GM21723 (cell line): Measurements from ENCODE around the gene SLC6A18.

ENCODE experiments used
- ATAC-seq: cut with Tn5 transposase; IDR thresholded peaks from one replicate; pipeline ENCODE4 v1.9.1; 2021; ENCODE audit warnings: mild to moderate bottlenecking, moderate library complexity; ENCODE audit not compliant: unreplicated experiment

SLC6A18 gene

DNA sequence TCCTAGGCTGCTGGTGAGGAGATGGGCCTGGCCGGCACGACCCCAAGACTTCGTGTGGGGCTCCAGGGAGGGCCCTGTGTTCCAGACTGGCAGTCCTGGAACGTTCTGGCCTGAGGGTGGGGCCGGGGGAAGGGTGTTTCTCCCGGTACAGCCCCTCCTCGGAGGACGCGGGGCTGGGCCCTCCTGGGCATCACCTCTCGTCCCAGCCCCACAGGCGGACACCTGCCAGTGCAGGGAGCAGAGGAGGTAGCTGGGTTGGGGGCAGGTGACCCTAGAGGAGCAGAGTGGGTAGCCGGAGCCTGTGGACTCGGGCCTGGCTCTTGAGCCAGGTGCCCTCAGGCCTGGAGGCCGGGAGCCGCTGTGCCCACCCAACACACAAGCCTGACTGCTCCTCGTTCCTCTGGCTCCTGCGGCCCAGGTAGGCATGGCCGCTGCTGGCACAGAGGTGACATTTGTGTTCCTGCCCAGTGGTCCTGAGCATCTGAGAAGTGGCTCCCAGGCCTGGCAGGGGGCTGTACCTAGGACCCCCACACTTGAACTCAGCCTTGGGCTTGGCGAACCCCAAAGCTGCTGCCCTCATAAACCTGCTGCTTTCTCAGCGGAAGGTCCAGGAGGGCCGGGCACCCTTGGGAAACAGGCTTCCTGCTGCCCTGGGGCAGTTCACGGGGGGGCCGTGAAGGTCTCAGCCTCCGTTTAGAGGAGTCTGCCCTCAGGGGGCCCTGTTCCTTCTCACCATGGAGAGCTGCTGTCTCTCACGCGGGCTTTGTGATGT lies 23.0 kb upstream of the SLC6A18 start:
- no peak for ATAC-seq

DNA sequence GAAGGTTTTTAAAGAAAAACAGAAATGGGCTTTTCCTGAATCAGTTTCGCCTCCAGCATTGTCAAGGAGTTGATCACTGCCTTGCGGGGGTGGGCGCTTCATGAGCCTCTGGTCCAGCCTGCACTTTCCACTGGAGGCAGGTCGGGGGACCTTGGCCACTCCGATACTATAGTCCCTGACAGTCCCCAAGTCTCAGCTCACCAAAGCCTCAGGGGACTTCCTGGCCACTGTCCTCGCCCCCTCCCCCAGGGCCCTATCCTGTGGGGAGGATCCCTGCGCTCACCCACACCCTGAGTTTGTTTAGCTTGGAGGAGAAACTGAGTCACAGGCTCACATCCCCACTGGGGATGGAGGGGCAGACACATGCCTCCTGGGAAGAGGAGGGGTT lies 22.4 kb upstream of the SLC6A18 start:
- ATAC-seq, result no peak

GRCh38 chr5:1203311-1203967 lies 21.7 kb upstream of the SLC6A18 start:
- no peak for ATAC-seq

- no peak for ATAC-seq
Observed at GRCh38 chr5:1203968-1204692, 21.1 kb upstream of the SLC6A18 start.

- no peak for ATAC-seq
Observed at GRCh38 chr5:1204693-1205242, 20.4 kb upstream of the SLC6A18 start.

DNA sequence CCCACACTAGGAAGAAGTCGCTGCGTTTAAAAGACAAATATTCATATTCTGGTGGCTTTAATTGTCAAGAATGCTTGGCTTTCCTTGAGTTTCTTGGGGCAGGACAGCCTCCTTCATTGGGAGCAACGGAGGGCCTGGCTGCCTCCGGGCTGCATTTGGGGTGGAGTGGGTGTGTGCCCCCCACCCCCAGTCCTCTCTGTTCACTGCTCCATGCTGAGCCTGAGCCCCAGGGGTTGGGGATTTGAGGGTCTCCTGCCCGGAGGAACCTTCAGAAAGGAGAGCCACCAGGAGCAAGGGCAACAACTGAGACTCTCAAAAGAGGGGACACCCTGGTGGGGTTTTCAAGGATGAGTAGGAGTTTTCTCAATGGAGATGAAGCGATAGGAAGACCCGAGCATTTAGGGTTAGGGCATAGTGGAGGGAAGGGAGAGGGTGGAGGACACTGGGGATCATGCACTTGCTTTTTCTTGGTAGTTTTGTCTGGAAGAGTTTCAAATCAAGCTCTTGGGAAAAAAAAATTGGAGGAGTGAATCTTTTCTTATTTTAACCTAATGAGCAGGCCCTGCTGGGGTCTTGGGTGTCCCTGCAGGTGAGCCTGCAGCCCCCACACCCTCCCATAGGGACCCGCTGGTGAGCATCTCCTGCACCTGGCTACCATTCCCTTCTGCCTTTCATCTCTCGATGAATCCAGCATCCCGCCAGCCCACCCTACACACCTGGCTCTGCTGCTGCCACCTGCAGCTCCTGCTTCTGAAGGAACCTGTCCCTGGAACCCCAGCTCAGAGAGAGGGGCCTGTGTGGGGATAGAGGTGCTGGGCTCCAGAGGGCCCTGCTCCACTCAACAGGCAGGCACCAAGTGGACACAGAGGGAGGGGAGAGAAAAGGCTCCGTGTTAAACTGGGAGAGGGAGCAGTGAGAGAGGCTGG lies 19.7 kb upstream of the SLC6A18 start:
- no peak for ATAC-seq

- no peak for ATAC-seq
Observed at GRCh38 chr5:1206521-1207412, 18.4 kb upstream of the SLC6A18 start.

DNA sequence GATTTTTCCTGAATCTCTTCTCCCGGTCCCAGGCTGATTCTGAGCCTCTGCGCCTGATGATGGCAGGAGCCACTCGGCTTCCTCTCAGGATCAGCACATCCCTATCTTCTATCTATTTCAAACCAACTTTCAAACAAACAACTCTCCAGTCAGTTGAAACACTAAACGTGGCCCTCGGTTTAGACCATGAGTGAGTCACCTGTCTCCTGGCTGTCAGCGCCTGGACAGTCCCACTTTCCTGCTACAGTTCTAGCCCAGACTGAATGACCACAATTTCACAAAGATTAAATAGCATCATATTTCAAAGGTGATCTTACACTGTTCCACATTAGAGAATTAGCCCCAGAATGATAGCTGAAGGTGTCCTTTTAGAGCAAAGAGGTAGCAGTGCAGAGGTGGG lies 17.6 kb upstream of the SLC6A18 start:
- no peak for ATAC-seq

GRCh38 chr5:1208221-1208742 lies 16.9 kb upstream of the SLC6A18 start:
- no peak for ATAC-seq

DNA sequence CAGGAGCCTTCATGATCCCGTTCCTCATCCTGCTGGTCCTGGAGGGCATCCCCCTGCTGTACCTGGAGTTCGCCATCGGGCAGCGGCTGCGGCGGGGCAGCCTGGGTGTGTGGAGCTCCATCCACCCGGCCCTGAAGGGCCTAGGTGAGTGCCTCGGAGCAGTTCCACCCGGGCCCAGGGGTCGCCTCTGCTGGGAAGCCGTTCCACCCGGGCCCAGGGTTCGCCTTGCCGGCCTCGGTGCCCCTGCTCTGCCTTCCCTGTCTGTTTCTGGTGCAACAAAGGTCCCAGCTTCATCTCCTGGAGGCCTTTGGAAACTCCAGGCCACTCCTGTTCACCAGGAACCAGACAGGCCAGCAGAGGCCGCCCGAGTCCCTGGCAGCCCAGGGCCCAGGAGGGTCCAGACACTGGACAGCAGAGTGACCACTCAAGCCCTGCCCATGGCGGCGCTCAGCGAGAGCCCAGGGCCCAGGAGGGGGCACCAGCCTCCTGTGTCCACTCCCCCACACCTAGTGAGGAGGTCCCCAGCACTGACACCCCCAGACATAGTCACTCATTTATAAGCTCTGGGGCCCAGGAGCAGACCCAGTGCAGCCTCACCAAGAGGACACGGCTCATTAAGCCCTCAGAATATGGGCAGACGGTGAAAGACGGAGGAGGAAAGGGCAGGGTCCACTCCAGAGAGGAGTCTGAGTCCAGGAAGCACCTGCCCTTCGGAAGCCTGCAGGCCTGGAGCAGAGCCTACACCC lies 16.3 kb upstream of the SLC6A18 start:
- no peak for ATAC-seq

- ATAC-seq, result no peak
Observed at GRCh38 chr5:1209489-1209852, 15.7 kb upstream of the SLC6A18 start.

GRCh38 chr5:1209896-1210776 lies 15.0 kb upstream of the SLC6A18 start:
- ATAC-seq, result no peak

- ATAC-seq, result no peak
Observed at GRCh38 chr5:1210832-1211251, 14.3 kb upstream of the SLC6A18 start.

DNA sequence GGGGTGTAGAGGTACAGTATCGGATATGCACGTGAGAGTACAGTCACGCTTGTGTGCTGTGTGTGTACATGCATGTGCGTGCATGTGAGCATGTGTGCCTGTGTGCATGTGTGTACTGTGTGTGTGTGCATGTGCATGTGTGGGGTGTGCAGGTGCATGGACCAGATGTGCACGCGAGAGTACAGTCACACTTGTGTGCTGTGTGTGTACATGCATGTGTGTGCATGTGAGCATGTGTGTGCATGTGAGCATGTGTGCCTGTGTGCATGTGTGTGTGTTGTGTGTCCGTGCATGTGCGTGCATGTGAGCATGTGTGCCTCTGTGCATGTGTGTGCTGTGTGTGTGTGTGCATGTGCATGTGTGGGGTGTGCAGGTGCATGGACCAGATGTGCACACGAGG lies 13.5 kb upstream of the SLC6A18 start:
- no peak for ATAC-seq

DNA sequence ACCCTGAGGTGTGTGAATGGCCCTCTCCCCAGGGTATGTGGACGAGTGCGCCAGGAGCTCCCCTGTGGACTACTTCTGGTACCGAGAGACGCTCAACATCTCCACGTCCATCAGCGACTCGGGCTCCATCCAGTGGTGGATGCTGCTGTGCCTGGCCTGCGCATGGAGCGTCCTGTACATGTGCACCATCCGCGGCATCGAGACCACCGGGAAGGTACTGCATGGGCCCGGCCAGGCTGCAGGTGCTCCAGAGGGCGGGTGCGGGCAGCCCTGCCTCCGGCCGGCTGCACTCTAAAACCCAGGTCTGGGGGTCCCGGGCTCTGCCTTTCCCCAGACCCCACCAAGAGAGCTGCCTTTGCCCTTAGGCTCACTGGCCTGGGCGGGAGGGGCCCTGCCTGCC lies 12.9 kb upstream of the SLC6A18 start:
- no peak for ATAC-seq

- ATAC-seq, result no peak
Observed at GRCh38 chr5:1212881-1213280, 12.3 kb upstream of the SLC6A18 start.

DNA sequence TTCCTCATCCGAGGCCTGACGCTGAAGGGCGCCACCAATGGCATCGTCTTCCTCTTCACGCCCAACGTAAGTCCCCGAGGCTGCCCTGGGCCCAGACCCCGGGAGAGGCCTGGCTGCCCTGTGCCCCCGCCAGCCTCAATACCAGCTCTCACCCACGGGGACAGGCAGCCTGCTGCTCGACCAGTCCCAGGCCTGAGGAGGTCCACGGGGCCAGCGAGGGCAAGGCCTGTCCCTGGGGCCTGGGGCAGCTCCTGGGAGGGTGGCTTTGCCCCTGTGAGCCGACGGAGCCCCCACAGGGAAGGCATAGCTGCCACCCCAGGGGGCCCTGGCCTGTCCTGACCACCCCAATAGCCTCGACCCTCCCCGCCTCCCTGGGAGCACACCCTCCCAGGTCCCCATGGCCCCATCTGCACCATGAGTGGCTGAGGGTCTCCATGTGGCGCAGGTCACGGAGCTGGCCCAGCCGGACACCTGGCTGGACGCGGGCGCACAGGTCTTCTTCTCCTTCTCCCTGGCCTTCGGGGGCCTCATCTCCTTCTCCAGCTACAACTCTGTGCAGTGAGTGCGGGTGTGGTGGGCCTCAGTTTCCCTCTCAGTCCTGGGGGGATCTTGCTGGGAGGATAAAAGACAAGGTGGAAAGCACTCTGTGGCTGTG lies 11.5 kb upstream of the SLC6A18 start:
- no peak for ATAC-seq
